ENCODE results near the gene CSMD2. TPM values are rescaled to one million over a fixed set of nuclear protein-coding genes. Genes with fewer than 3 reads are reported as not detected.
A peak's percentile ranks its signal among the peaks of the same experiment; 100 is the strongest.

The CSMD2 gene
- total RNA-seq, 2 donors from 2014 or later = not detected

- peaks cover 53% of the 10 kb centered on the region for H3K27me3 Mint-ChIP-seq
- H3K36me3 Mint-ChIP-seq (ENCODE audit: low read depth) = no peaks in the 10 kb centered on the region
- no peaks in the 10 kb centered on the region for H3K9me3 ChIP-seq (ENCODE audit: control insufficient read depth, low read length, poor library complexity, severe bottlenecking)
- ATAC-seq (no peak), DNase-seq (no peak)
- H3K27ac Mint-ChIP-seq = no peak overlapping the region
- no peak overlapping the region for H3K4me3 Mint-ChIP-seq
- peaks cover 2% of the 10 kb centered on the region for H3K4me1 Mint-ChIP-seq
These were observed 89.5 kb downstream of the CSMD2 start for GRCh38 chr1:34075576-34075975.

GRCh38 chr1:34073028-34073695, 91.9 kb downstream of the CSMD2 start:
- H3K36me3 Mint-ChIP-seq (ENCODE audit: low read depth) = no peaks in the 10 kb centered on the region
- H3K27me3 Mint-ChIP-seq = peaks cover 66% of the 10 kb centered on the region
- H3K27ac Mint-ChIP-seq = peak overlapping the region; percentile 47
- H3K9me3 ChIP-seq (ENCODE audit: control insufficient read depth, low read length, poor library complexity, severe bottlenecking) = no peaks in the 10 kb centered on the region
- H3K4me3 Mint-ChIP-seq = no peak overlapping the region
- peaks cover 2% of the 10 kb centered on the region for H3K4me1 Mint-ChIP-seq
- ATAC-seq = no peak
- no peak for DNase-seq

GRCh38 chr1:34070201-34070836, 94.7 kb downstream of the CSMD2 start:
- Mint-ChIP-seq H3K27me3 (peaks cover 70% of the 10 kb centered on the region), H3K4me1 (peaks cover 2% of the 10 kb centered on the region), H3K36me3 (ENCODE audit: low read depth) (no peaks in the 10 kb centered on the region), H3K27ac (no peak overlapping the region), H3K4me3 (no peak overlapping the region)
- DNase-seq (no peak), ATAC-seq (no peak)
- H3K9me3 ChIP-seq (ENCODE audit: control insufficient read depth, low read length, poor library complexity, severe bottlenecking) = no peaks in the 10 kb centered on the region

- DNase-seq = no peak
- no peak for ATAC-seq
- peaks cover 41% of the 10 kb centered on the region for H3K27me3 Mint-ChIP-seq
- peaks cover 2% of the 10 kb centered on the region for H3K4me1 Mint-ChIP-seq
- no peak overlapping the region for H3K4me3 Mint-ChIP-seq
- no peaks in the 10 kb centered on the region for H3K9me3 ChIP-seq (ENCODE audit: control insufficient read depth, low read length, poor library complexity, severe bottlenecking)
- no peaks in the 10 kb centered on the region for H3K36me3 Mint-ChIP-seq (ENCODE audit: low read depth)
- H3K27ac Mint-ChIP-seq = no peak overlapping the region
These were observed 97.9 kb downstream of the CSMD2 start for GRCh38 chr1:34066981-34067603.

GRCh38 chr1:34066166-34066565, 98.9 kb downstream of the CSMD2 start:
- H3K9me3 ChIP-seq (ENCODE audit: control insufficient read depth, low read length, poor library complexity, severe bottlenecking) = no peaks in the 10 kb centered on the region
- no peak for ATAC-seq
- Mint-ChIP-seq H3K27me3 (peaks cover 33% of the 10 kb centered on the region), H3K4me1 (no peaks in the 10 kb centered on the region), H3K4me3 (no peak overlapping the region), H3K27ac (no peak overlapping the region), H3K36me3 (ENCODE audit: low read depth) (no peaks in the 10 kb centered on the region)
- no peak for DNase-seq

GRCh38 chr1:34065498-34065897, 99.5 kb downstream of the CSMD2 start:
- no peaks in the 10 kb centered on the region for H3K4me1 Mint-ChIP-seq
- no peak overlapping the region for H3K4me3 Mint-ChIP-seq
- no peaks in the 10 kb centered on the region for H3K36me3 Mint-ChIP-seq (ENCODE audit: low read depth)
- ATAC-seq (no peak), DNase-seq (no peak)
- H3K9me3 ChIP-seq (ENCODE audit: control insufficient read depth, low read length, poor library complexity, severe bottlenecking) = no peaks in the 10 kb centered on the region
- peaks cover 27% of the 10 kb centered on the region for H3K27me3 Mint-ChIP-seq
- H3K27ac Mint-ChIP-seq = no peak overlapping the region

GRCh38 chr1:34060901-34061415, 104.1 kb downstream of the CSMD2 start:
- Mint-ChIP-seq H3K27me3 (peaks cover 33% of the 10 kb centered on the region), H3K36me3 (ENCODE audit: low read depth) (no peaks in the 10 kb centered on the region), H3K4me1 (no peaks in the 10 kb centered on the region), H3K4me3 (no peak overlapping the region), H3K27ac (no peak overlapping the region)
- DNase-seq = no peak
- no peak for ATAC-seq
- no peaks in the 10 kb centered on the region for H3K9me3 ChIP-seq (ENCODE audit: control insufficient read depth, low read length, poor library complexity, severe bottlenecking)

GRCh38 chr1:34060187-34060730, 104.8 kb downstream of the CSMD2 start:
- Mint-ChIP-seq H3K36me3 (ENCODE audit: low read depth) (no peaks in the 10 kb centered on the region), H3K27ac (no peak overlapping the region), H3K4me1 (no peaks in the 10 kb centered on the region), H3K27me3 (peaks cover 26% of the 10 kb centered on the region), H3K4me3 (no peak overlapping the region)
- H3K9me3 ChIP-seq (ENCODE audit: control insufficient read depth, low read length, poor library complexity, severe bottlenecking) = no peaks in the 10 kb centered on the region
- ATAC-seq (no peak), DNase-seq (no peak)

GRCh38 chr1:34057347-34058130, 107.5 kb downstream of the CSMD2 start:
- H3K27me3 Mint-ChIP-seq = peaks cover 24% of the 10 kb centered on the region
- DNase-seq (no peak), ATAC-seq (no peak)
- H3K27ac Mint-ChIP-seq = no peak overlapping the region
- H3K4me3 Mint-ChIP-seq = no peak overlapping the region
- no peaks in the 10 kb centered on the region for H3K36me3 Mint-ChIP-seq (ENCODE audit: low read depth)
- H3K4me1 Mint-ChIP-seq = no peaks in the 10 kb centered on the region
- no peaks in the 10 kb centered on the region for H3K9me3 ChIP-seq (ENCODE audit: control insufficient read depth, low read length, poor library complexity, severe bottlenecking)

GRCh38 chr1:34055818-34056217, 109.2 kb downstream of the CSMD2 start:
- no peak for ATAC-seq
- DNase-seq = no peak
- H3K36me3 Mint-ChIP-seq (ENCODE audit: low read depth) = no peaks in the 10 kb centered on the region
- H3K4me1 Mint-ChIP-seq = no peaks in the 10 kb centered on the region
- H3K27me3 Mint-ChIP-seq = peaks cover 24% of the 10 kb centered on the region
- no peak overlapping the region for H3K27ac Mint-ChIP-seq
- no peak overlapping the region for H3K4me3 Mint-ChIP-seq
- no peaks in the 10 kb centered on the region for H3K9me3 ChIP-seq (ENCODE audit: control insufficient read depth, low read length, poor library complexity, severe bottlenecking)

GRCh38 chr1:34054920-34055319, 110.1 kb downstream of the CSMD2 start:
- Mint-ChIP-seq H3K4me3 (no peak overlapping the region), H3K36me3 (ENCODE audit: low read depth) (no peaks in the 10 kb centered on the region), H3K27me3 (peaks cover 24% of the 10 kb centered on the region), H3K27ac (no peak overlapping the region), H3K4me1 (no peaks in the 10 kb centered on the region)
- ATAC-seq (no peak), DNase-seq (no peak)
- H3K9me3 ChIP-seq (ENCODE audit: control insufficient read depth, low read length, poor library complexity, severe bottlenecking) = no peaks in the 10 kb centered on the region

- H3K27me3 Mint-ChIP-seq = peaks cover 15% of the 10 kb centered on the region
- ATAC-seq = no peak
- H3K36me3 Mint-ChIP-seq (ENCODE audit: low read depth) = no peaks in the 10 kb centered on the region
- no peaks in the 10 kb centered on the region for H3K9me3 ChIP-seq (ENCODE audit: control insufficient read depth, low read length, poor library complexity, severe bottlenecking)
- DNase-seq = no peak
- no peak overlapping the region for H3K27ac Mint-ChIP-seq
- no peaks in the 10 kb centered on the region for H3K4me1 Mint-ChIP-seq
- no peak overlapping the region for H3K4me3 Mint-ChIP-seq
These were observed 111.4 kb downstream of the CSMD2 start for GRCh38 chr1:34053660-34054059.

- no peaks in the 10 kb centered on the region for H3K4me1 Mint-ChIP-seq
- ATAC-seq (no peak), DNase-seq (no peak)
- H3K9me3 ChIP-seq (ENCODE audit: control insufficient read depth, low read length, poor library complexity, severe bottlenecking) = no peaks in the 10 kb centered on the region
- no peak overlapping the region for H3K4me3 Mint-ChIP-seq
- no peak overlapping the region for H3K27ac Mint-ChIP-seq
- no peaks in the 10 kb centered on the region for H3K36me3 Mint-ChIP-seq (ENCODE audit: low read depth)
- H3K27me3 Mint-ChIP-seq = peaks cover 5% of the 10 kb centered on the region
These were observed 112.5 kb downstream of the CSMD2 start for GRCh38 chr1:34052565-34052964.

Measured in T-helper 17 cell (primary cell).